Measurements from ENCODE around the gene ATP8A1. TPM values are rescaled to one million over a fixed set of nuclear protein-coding genes. Genes with fewer than 3 reads are reported as not detected.

The ATP8A1 gene
- total and polyA plus RNA-seq, 2 donors from 2014 or later, result 4.6 to 27.4 TPM

DNA sequence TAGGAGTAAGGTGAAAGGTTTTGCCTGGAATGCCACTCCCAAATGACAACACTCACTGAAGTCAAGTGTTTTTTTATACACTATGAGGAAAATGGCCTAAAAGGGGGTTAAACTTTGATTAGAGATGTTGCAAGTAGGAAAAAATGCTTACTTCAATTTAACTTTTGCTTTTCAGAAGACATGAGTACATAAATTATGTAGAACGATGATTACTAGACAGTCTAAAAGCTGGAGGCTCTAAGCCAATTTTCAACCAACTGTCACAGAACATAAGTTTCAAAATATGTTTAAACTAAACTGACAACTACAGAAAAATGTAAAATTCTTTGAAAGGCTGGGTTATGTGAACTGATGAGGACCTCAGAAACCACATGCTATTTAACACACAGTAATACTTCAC, 176.2 kb downstream of the ATP8A1 start:
- no peaks in the 10 kb centered on the region for H3K9me3 ChIP-seq (ENCODE audit: control insufficient read depth in 2 of 3, insufficient read depth in 1 of 3, low read length in 3 of 3)
- no peak overlapping the region for H3K9ac ChIP-seq (ENCODE audit: low read length in 3 of 3)
- no peak for TF ChIP-seq CTCF (IDR thresholded peaks at IDR 0.05; ENCODE audit: borderline replicate concordance, extremely low read depth, insufficient read depth)
- FAIRE-seq (no peak), DNase-seq (no peak)
- no peaks in the 10 kb centered on the region for H3K36me3 ChIP-seq (ENCODE audit: control insufficient read depth in 2 of 3, insufficient read depth in 3 of 3, low read length in 3 of 3)
- no peak overlapping the region for H3K4me3 ChIP-seq (ENCODE audit: low read length in 3 of 3)
- H3K27me3 ChIP-seq (ENCODE audit: control insufficient read depth, insufficient read depth, low read length), result no peaks in the 10 kb centered on the region
- intact Hi-C loops (cut with DNase I), result no loop called here
- H3K27ac ChIP-seq (ENCODE audit: low read depth in 2 of 2, low read length in 2 of 2), result no peak overlapping the region
- no peaks in the 10 kb centered on the region for H3K4me1 ChIP-seq (ENCODE audit: control insufficient read depth in 2 of 3, insufficient read depth in 2 of 3, low read depth in 1 of 3, low read length in 3 of 3)

DNA sequence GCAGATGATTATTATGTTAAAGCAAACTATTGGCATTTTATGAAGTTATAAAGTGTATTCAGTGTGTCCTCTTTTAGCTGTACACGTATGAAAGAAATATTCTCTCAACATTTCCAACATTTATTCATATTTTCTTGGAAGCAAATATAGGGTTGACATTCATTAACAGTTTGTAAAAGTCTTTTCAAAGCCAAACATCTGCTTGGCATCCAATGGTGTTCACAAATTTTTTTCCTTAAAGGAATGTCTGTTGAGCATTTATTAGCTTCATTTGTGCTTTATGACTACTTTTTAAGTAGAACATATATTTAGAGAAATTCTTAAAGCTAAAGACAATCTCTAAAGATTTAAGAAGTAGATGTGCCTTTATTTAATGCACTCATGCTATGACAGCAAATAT, 176.6 kb downstream of the ATP8A1 start:
- H3K27ac ChIP-seq (ENCODE audit: low read depth in 2 of 2, low read length in 2 of 2), result no peak overlapping the region
- H3K36me3 ChIP-seq (ENCODE audit: control insufficient read depth in 2 of 3, insufficient read depth in 3 of 3, low read length in 3 of 3), result no peaks in the 10 kb centered on the region
- TF ChIP-seq CTCF (IDR thresholded peaks at IDR 0.05; ENCODE audit: borderline replicate concordance, extremely low read depth, insufficient read depth), result no peak
- DNase-seq (no peak), FAIRE-seq (no peak)
- no peak overlapping the region for H3K4me3 ChIP-seq (ENCODE audit: low read length in 3 of 3)
- intact Hi-C loops (cut with DNase I), result no loop called here
- no peaks in the 10 kb centered on the region for H3K4me1 ChIP-seq (ENCODE audit: control insufficient read depth in 2 of 3, insufficient read depth in 2 of 3, low read depth in 1 of 3, low read length in 3 of 3)
- H3K9ac ChIP-seq (ENCODE audit: low read length in 3 of 3), result no peak overlapping the region
- no peaks in the 10 kb centered on the region for H3K9me3 ChIP-seq (ENCODE audit: control insufficient read depth in 2 of 3, insufficient read depth in 1 of 3, low read length in 3 of 3)
- H3K27me3 ChIP-seq (ENCODE audit: control insufficient read depth, insufficient read depth, low read length), result no peaks in the 10 kb centered on the region

GRCh38 chr4:42478946-42479345, 178.0 kb downstream of the ATP8A1 start:
- intact Hi-C loops (cut with DNase I), result no loop called here

More at GRCh38 chr4:42478946-42479345, 178.0 kb downstream of the ATP8A1 start:
- Histone ChIP-seq H3K9me3 (ENCODE audit: control insufficient read depth in 2 of 3, insufficient read depth in 1 of 3, low read length in 3 of 3) (no peaks in the 10 kb centered on the region), H3K27me3 (ENCODE audit: control insufficient read depth, insufficient read depth, low read length) (no peaks in the 10 kb centered on the region), H3K4me3 (ENCODE audit: low read length in 3 of 3) (no peak overlapping the region), H3K4me1 (ENCODE audit: control insufficient read depth in 2 of 3, insufficient read depth in 2 of 3, low read depth in 1 of 3, low read length in 3 of 3) (no peaks in the 10 kb centered on the region), H3K9ac (ENCODE audit: low read length in 3 of 3) (no peak overlapping the region), H3K27ac (ENCODE audit: low read depth in 2 of 2, low read length in 2 of 2) (no peak overlapping the region), H3K36me3 (ENCODE audit: control insufficient read depth in 2 of 3, insufficient read depth in 3 of 3, low read length in 3 of 3) (no peaks in the 10 kb centered on the region)
- FAIRE-seq, result no peak
- DNase-seq, result no peak
- TF ChIP-seq CTCF (IDR thresholded peaks at IDR 0.05; ENCODE audit: borderline replicate concordance, extremely low read depth, insufficient read depth), result no peak
